DMS114 treated with DMSO at 0.1 percent for 48 hours (cell line): ENCODE data around the gene PTBP3.

Source experiments
- DNase-seq: peaks from one replicate; lab custom pipeline; 2025; ENCODE audit not compliant: unreplicated experiment; lab: John Stamatoyannopoulos, UW

The PTBP3 gene

DNA sequence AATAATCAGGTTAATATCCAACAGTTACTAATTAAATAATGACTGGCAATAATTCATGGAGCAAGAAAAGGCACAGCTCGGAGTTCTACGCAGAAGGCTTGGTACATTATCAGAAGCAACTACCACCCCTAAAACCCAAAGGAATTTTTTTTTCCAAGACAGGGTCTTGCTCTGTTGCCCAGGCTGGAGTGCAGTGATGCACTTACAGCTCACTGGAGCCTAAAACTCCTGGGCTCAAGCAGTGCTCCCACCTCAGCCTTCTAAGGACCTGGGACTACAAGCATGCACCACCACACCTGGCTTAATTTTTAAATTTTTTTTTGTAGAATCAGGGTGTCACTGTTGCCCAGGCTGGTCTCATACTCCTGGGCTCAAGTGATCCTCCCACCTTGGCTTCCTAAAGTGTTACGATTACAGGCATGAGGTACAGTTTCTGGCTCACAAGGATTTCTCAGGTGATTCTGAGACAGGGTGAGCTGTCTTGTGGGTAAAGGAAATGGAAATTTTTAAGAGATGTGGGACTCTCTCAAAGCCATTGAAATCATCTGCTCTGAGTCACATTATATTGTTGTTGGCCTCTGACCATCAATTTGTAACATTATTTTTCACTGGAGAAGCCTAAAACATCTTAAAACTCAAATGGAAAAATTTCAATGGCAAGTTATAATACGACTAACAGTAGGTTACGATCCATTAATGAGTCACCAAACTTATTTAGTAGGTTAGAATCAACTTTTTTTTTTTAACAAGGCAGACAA lies 26.8 kb upstream of the PTBP3 start:
- no peak for DNase-seq

DNA sequence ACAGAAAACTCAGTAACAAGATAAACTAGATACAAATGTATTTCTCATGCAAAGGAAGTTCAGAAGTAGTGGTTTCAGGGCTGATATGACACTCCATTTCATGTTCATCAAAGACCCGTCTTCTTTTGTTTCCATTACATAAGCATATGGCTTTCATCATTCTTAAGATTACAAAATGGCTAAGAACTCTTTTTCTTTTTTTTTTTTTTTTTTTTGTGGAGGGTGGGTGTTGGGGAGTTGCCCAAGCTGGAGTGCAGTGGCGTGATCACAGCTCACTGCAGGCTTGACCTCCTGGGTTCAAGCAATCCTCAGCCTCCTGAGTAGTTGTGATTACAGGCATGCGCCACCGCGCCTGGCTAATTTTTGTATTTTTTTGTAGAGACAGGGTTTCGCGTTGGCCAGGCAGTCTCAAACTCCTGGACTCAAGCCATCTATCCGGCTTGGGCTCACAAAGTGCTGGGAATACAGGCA lies 22.0 kb upstream of the PTBP3 start:
- DNase-seq, result no peak

- DNase-seq, result no peak
Measured at GRCh38 chr9:112354081-112354743, 20.8 kb upstream of the PTBP3 start.

DNA sequence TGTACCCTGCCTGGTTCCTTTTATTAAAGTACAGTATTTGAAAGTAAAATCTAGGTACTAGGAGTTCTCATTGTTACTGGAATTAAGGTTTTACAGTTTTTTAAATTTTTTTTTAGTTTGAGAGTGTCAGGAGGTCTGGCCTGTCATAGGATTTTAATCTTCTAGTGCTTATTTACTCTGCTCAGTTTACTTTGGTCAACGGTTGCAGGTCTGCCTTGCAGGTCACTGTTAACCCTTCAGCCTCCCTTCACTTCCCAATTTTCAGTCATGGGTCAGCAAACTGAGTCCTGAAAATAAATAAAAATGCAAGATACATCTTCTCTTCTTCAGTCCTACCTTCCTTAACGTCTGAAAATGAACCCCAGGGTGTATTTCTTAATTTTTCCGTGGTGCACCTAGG lies 18.8 kb upstream of the PTBP3 start:
- DNase-seq, result no peak

DNA sequence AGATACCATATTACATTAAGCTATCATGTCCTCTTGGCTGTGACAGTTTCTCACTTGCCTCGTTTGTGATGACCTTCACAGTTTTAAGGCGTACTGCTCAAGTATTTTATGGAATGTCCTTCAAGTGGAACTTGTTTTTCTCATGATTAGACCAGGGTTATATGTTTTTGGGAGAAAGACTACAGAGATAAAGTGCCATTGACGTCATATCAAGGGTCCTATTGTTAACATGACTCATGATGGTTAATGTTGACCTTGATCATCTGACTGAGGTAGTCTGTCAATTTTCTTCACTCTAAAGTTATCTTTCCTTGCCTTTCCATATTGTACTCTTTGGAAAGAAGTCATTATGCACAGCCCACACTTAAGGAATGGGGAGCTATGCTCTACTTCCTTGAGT lies 17.8 kb upstream of the PTBP3 start:
- DNase-seq, result no peak

DNA sequence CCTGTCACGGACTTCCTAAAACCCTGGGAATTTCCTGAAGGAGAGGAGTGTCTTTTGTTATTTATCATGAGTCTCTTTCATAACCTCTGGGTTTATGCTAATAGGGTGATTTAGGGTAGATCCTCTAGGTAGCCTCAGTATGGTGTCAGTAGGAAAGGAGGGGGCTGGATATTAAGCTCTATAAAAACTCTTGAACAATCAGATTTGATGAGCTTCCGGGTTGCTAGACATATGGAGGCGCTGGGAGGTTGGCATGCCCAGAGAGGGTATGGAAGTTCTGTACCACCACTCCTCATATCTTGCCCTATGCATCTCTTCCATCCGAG lies 15.6 kb upstream of the PTBP3 start:
- DNase-seq, result no peak

DNA sequence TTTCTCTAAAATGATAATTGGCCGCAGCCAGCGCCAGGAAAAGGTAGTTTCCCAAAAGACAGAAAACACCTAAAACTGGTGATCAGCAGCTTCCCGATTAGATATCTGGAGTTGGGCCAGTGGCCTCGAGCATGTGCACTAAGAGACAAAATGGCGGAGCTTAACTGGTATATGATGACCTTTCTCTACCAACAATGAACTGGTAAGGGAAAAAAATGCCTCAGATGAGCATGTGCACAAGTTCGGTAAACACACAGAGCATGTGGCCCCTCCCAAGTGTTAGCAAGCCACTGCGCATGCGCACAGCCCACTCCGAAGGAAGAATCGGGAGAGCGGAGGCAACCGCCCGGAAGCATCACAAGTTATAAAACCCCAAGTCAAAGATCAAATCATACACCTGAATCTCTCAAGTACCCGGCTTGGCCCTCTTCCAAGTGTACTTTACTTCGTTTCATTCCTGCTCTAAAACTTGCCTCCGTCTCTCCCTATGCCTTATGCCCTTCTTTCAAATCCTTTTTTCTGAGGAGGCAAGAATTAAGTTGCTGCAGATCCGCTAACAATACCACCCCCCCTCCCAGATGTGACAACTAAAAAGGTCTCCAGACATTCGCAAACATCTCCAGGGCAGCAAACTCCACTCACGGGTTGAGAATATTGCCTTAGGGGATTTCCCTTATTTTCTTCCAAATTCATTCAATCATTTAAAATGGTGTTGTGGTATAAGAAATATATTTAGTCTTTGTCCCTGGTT lies 15.0 kb upstream of the PTBP3 start:
- peak; percentile 70 for DNase-seq

- DNase-seq, result no peak
Measured at GRCh38 chr9:112341730-112342129, 8.3 kb upstream of the PTBP3 start.

GRCh38 chr9:112339886-112340285 lies 6.5 kb upstream of the PTBP3 start:
- no peak for DNase-seq

DNA sequence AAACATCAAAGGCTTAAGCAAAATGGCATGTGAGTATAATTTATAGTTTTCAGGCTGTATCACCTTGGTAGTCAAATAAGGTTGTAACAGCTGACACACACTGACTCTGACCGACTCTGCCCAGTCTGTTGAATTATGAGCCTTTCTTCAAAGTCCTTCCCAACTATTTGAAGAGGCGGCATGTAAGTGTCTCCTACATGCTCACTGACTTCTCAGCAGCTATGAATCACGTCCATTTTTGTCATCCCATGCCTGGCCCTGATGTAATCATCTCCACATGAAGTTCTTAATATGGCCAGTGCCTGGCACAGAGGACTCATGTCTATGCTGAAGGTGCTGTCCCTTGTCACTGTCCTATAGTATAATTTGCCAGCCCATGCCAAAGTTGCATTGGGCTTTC lies 5.1 kb upstream of the PTBP3 start:
- no peak for DNase-seq

DNA sequence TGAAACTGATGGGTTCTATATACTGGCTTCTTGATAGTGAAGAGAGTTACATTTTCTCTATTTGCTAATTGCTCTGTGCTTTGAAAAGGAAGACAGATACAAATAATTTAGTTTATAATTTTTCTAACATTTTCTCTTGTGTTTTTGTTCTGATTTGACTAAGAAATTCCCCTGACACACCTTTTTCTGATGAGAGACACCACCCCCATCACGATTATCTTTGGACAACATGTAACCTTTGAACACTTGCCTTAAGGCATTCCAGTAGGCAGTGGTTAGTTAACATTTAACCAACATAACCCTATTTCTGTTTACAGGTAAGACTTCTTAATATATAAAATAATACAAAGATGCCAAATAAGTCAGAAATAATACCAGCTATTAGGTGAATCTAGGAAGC lies 4.1 kb upstream of the PTBP3 start:
- DNase-seq, result no peak

GRCh38 chr9:112334432-112334841 lies 1.0 kb upstream of the PTBP3 start:
- no peak for DNase-seq

GRCh38 chr9:112333639-112334431 lies 416 bp upstream of the PTBP3 start:
- peak; percentile 77 for DNase-seq

DNA sequence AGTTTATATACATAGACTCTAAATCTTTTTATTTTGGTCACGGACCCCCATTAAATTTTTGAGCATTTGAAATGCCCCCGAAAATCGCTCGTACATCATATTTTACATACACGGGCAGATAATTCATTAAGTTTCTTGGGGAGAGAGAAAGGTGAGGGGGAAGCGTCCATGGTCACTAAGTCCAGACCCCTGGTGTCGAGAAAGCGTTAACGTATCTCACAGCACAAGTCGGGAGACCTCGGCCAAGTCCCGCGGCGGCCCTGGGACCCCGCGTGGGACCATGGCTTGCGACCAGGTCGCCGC lies 794 bp downstream of the PTBP3 start:
- peak; percentile 50 for DNase-seq

DNA sequence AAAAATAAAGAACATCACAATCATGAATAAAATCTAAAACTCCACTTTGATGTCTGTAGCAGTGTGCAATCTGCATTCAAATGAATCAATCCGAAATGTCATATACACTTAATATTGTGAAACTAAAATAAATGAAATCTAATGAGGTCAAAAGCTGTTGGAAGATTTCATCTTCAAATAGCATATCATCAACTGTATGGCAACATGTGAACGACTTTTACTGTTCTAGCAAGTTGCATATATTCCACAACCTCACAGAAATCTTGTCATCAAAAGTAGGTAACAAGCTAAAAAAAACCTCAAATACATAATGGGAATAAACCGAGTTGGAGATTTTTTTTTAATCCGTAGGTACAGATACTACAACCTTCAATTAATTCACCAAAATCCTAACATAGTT lies 1.2 kb downstream of the PTBP3 start:
- DNase-seq, result no peak

GRCh38 chr9:112331674-112331952 lies 1.8 kb downstream of the PTBP3 start:
- DNase-seq, result no peak

DNA sequence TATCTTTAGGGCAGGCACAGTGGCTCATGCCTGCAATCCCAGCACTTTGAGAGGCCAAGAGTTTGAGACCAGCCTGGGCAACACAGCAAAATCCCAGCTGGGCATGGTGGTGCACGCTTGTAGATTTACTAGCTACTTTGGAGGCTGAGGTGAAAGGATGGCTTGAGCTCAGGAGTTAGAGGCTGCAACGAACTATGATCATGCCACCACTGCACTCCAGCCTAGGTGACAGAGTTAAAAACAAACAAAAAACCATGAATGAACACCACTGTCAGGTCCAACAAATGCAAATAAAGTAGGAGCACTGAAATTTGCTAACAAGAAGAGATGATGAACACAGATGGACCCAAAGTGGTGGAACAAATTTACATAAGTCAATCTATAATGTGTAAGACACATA lies 4.9 kb downstream of the PTBP3 start:
- no peak for DNase-seq

- DNase-seq, result no peak
Measured at GRCh38 chr9:112327718-112328450, 5.5 kb downstream of the PTBP3 start.

- no peak for DNase-seq
Measured at GRCh38 chr9:112326194-112326593, 7.2 kb downstream of the PTBP3 start.

- DNase-seq, result no peak
Measured at GRCh38 chr9:112325600-112325999, 7.8 kb downstream of the PTBP3 start.

GRCh38 chr9:112325127-112325526 lies 8.3 kb downstream of the PTBP3 start:
- no peak for DNase-seq
